GM19239 (cell line): Measurements from ENCODE around the gene GALNS.
"Not testable (repeated sequence)": the region's sequence is repeated elsewhere in the genome, so short reads cannot be mapped to it uniquely, and the experiment has no call there.

Experiments
- DNase-seq: peaks from one replicate; pipeline ENCODE4 v3.0.0; 2011; ENCODE audit warnings: low spot score; ENCODE audit not compliant: insufficient read length
- FAIRE-seq: peaks from 2 replicates; lab custom pipeline; 2011; peaks lifted over from hg19 to GRCh38; lab: Jason Lieb, UNC

Gene GALNS

GRCh38 chr16:88856828-88857727, at the start of gene GALNS, which contains the start of gene TRAPPC2L:
TSS of gene GALNS (minus strand) at chr16:88856947. CDS start at chr16:88856877, 70 bp downstream.
TSS of gene TRAPPC2L (plus strand) at chr16:88857127. CDS start at chr16:88857151, 24 bp downstream.
- peak; percentile 100 for DNase-seq
- peak; percentile 93 for FAIRE-seq

DNA sequence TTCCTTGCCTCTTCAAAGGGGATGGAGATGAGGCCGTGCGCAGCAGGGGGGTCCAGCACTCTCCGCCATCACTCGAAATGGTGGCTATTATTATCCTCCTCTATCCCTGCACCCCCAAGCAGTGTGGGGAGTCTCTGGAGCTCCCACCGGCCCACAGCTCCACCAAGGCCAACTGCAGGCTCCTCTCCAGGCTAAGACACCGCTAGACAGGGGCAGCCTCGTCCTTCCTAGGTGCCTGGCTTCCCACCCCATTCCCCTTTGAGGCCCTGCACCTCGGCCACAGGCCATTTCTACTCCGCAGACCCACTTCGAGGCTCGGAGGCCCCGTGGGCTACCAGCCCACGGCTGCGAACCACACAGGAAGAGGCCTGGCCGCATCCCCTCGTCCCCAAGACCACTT, 49.3 kb upstream of the GALNS start:
- FAIRE-seq (no peak), DNase-seq (no peak)

GRCh38 chr16:88905563-88905962, 48.8 kb upstream of the GALNS start:
- FAIRE-seq (no peak), DNase-seq (peak; percentile 68)

- FAIRE-seq = no peak
- no peak for DNase-seq
These were observed 48.1 kb upstream of the GALNS start for GRCh38 chr16:88904676-88905365.

DNA sequence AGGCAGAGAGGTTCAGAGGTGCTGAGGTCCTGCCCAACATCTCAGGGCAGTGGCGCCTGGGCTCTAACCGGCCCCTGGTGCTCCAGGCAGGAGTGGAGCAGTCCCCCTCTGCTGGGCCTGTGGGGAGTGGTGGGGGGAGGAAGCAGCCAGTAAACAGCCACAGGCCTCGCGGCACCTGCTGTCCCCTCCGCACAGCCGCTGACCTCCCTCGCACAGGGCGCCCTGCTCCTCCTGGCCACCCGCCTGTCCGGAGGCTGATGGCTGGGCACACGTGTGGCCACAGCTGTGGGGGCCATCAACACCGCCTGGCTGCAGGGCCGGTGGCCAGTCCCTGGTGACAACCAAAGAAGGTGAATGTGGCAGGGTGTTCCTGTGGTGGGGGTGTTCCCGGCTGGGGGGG, 46.5 kb upstream of the GALNS start:
- FAIRE-seq = no peak
- no peak for DNase-seq

DNA sequence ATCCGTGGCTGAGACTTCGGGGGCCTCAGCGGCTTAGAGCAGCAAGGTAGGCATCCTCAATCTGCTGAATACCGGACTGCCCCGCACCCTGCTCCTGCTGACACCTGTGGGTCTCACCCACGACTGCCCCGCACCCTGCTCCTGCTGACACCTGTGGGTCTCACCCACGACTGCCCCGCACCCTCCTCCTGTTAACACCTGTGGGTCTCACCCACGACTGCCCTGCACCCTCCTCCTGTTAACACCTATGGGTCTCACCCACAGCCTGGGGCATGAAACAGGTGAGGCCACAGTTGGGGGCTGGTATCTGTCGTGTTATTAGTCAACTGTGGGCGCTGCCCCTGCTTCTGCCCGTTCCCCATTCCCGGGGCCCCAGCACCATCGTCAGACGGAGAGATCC, 46.0 kb upstream of the GALNS start:
- FAIRE-seq (no peak), DNase-seq (no peak)

DNA sequence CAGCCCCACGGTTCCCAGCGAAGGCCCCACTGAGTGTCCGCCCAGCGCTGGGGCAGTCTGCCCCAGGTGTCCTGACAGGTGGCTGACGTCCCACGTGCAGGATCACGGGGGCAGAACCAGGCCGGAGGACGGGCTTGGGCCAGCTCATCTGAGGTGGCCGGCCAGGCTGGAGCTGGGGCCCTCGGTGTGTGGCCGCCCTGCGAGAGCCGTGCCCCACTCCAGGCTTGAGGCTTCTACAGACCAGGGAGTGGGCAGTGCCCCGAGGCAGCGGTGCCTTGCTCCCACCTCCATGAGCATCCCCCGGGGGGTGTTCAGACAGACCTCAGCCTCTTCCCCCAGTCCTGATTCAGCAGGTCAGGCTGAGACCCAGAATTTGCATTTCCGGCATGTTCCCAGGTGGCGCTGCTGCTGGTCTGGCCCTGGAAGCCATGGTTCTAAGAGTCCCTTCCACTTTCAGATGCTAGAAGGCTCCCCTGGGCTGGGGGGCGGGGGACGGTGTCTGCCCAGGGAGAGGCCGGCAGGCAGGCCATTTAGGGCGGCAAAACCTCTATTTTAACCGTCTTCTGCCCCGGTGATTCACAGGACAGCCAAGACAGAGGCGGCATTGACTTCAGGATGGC, 45.1 kb upstream of the GALNS start:
- no peak for FAIRE-seq
- DNase-seq = no peak

DNA sequence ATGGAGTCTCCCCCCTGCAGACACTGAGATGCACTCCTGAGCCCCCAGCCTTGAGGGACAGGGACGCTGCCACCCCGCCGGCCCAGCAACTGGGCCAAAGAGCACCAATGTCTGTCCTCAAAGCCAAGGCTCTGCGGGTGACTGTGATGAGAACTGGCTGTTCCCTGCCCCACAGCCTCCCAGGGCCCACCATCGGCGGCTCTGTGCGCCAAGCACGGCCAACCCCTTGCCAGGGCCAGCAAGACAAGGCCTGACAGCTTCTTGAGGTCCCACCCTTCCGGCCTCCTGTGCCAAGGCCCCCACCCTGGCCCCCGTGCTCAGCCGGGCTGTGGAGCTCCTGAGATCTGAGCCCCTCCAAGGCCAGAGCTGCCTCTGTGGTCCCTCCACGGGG, 43.9 kb upstream of the GALNS start:
- no peak for DNase-seq

GRCh38 chr16:88899901-88900661, 43.3 kb upstream of the GALNS start:
- no peak for FAIRE-seq
- DNase-seq = no peak

More for the DNA sequence above, 43.9 kb upstream of the GALNS start:
- no peak for FAIRE-seq

DNA sequence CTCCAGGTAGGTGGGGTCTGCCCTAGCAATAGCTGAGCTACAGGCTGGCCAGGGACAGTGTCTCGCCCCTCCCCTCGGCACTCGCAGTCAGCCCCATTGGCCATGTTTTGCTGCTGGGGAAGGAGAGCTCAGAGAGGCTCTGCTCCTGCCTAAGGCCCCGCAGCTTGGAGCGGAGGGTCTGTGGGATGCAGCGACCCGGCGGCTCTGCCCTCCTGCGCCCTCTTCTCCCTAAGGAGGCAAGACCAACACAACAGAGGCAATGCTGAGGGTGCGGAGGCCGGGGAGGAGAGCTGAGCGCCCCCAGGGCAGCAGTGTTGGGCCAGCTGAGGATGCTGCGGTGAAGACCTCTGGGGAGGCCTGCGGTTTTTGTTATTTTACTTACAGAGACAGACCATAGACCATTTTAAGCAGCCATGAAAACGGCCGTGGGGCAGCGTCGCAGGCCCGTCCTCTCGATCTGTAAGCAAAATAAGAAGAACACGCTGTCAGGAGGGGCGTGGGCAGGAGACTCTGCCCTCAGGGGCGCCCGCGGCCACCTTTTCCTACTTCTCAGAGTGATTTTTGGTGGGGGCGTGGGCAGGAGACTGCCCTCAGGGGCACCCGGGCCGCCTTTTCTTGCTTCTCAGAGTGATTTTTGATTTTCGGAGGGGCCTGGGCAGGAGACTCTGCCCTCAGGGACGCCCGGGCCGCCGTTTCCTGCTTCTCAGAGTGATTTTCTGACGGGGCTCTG, 41.1 kb upstream of the GALNS start:
- DNase-seq (no peak), FAIRE-seq (no peak)

DNA sequence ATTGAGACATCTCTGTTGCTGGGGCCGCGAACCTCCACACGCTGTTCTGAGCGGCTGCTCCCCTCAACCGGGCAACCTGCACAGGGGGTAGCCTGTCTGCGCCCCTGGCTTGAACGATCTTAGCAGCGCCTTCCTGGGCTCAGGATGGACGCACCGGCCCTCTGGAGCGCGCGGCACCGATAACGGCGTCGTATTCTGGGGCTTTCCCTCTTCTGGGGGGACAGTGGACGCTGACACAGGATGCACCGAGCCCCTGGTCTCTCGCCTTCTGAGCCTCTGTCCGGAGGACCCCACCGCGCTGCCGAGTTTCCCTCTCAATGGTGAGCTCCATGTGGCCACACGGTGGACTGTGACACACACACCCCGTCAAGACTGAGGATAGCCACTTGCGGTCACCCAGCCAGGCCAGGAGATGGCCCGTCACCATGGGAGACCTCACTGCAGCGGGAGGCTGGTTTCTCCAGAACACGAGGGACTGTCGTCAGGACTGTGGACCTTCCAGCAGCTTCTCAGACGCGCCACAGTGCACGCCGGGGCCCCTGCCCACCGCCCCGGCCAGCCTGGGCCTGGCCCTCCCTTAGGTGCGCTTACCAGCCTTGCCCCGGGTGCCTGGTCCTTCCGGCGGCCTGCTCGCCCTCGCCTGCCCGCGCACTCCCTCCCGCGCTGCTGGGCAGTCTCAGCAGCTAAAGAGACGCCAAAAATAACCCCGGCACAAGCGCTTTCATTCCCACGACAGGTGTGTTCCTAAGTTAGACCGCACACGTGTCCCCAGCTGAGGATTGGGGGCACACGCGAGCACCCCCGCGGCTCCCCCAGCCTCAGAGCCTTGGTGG, 39.7 kb upstream of the GALNS start:
- DNase-seq (no peak), FAIRE-seq (no peak)

GRCh38 chr16:88895335-88895734, 38.6 kb upstream of the GALNS start:
- FAIRE-seq (no peak), DNase-seq (no peak)

- FAIRE-seq (no peak), DNase-seq (no peak)
These were observed 38.0 kb upstream of the GALNS start for GRCh38 chr16:88894681-88895300.

DNA sequence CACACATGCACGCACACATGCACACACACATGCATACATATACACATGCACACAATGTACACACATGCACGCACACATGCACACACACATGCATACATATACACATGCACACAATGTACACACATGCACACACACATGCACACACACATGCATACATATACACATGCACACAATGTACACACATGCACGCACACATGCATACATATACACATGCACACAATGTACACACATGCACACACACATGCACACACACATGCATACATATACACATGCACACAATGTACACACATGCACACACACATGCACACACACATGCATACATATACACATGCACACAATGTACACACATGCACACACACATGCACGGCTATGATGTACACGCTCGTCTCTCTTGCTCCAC, 37.5 kb upstream of the GALNS start:
- FAIRE-seq, DNase-seq: not testable (repeated sequence)

DNA sequence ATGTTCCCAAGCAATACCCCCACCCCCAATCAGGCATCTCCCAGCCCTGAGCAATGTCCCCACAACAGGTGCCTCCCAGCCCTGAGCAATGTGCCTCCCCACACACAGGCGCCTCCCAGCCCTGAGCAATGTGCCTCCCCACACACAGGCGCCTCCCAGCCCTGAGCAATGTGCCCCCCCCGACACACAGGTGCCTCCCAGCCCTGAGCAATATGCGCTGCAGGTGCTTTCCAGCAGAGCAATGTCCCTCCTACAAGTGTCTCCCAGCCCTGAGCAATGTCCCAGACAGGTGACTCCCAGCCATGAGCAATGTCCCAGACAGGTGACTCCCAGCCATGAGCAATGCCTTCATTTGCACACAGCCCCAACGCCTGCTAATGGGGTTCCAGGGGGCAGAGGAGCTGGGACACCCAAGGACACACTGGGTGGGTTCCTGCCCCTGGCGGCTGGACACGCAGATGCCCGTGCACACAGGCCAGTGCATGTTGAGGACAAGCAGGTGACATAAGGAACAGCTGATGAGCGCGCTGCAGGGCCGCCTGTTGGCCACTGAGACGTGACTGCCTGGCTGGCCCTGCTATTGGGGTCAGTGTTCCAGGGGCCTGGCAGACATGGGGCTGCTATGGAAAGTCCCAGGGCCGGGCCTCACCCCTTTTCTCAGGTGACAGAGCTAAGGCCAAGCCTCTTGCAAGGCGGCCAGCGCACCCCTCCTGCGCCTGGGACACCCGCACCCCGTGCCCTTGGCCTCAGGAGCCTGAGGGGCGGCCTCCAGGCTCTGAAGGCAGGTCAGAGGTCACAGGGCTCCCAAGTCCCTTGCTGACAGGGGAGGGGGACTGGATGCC, 36.6 kb upstream of the GALNS start:
- FAIRE-seq (no peak), DNase-seq (no peak)

GRCh38 chr16:88892065-88892464, 35.3 kb upstream of the GALNS start:
- DNase-seq (no peak), FAIRE-seq (no peak)

GRCh38 chr16:88891083-88891482, 34.3 kb upstream of the GALNS start:
- DNase-seq (no peak), FAIRE-seq (no peak)
